ENCODE measurements around the gene MET.

DNA sequence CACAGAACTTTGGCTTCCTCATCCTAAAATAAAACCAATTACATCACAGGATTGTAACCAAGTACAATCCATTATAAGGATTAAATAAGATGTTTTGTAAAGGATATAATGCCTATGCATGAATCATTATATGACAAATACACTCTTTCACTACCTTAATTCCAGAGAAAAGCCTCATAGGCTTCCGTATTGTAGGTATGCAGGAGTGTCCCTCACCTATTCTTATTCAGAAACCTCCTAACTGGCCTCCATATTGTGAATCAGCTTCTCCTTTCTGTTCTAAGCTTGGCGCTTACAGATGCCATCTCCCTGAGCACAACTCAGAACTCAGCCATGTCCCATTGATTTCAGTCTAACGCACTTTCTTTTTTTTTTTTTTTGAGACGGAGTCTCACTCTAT is 120.8 kb downstream of the MET start:
- TF ChIP-seq, protein P1, sequence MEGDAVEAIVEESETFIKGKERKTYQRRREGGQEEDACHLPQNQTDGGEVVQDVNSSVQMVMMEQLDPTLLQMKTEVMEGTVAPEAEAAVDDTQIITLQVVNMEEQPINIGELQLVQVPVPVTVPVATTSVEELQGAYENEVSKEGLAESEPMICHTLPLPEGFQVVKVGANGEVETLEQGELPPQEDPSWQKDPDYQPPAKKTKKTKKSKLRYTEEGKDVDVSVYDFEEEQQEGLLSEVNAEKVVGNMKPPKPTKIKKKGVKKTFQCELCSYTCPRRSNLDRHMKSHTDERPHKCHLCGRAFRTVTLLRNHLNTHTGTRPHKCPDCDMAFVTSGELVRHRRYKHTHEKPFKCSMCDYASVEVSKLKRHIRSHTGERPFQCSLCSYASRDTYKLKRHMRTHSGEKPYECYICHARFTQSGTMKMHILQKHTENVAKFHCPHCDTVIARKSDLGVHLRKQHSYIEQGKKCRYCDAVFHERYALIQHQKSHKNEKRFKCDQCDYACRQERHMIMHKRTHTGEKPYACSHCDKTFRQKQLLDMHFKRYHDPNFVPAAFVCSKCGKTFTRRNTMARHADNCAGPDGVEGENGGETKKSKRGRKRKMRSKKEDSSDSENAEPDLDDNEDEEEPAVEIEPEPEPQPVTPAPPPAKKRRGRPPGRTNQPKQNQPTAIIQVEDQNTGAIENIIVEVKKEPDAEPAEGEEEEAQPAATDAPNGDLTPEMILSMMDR (IDR thresholded peaks at IDR 0.05; ENCODE audit: poor library complexity, severe bottlenecking): no peak
- TF ChIP-seq TAF1 (IDR thresholded peaks at IDR 0.05; ENCODE audit: low read depth) (no peak), EZH2 (IDR thresholded peaks at IDR 0.05; ENCODE audit: borderline replicate concordance, insufficient read depth, low read length, poor library complexity, severe bottlenecking) (no peak)
